GM23248 (cell line): Measurements from ENCODE around the gene ZNRF2. TPM values are rescaled to one million over a fixed set of nuclear protein-coding genes. Genes with fewer than 3 reads are reported as not detected.

Source experiments
- DNase-seq: peaks from one replicate; pipeline ENCODE4 v3.0.0-alpha.2; 2015
- H2AFZ ChIP-seq: fragments of 200-600 bp; sonication (generic); 2 replicates; pipeline ENCODE4 v1.6.1; 2016; ENCODE audit warnings: antibody characterized with exemption
- H3F3A ChIP-seq: fragments of 200-600 bp; sonication (generic); 2 replicates; pipeline ENCODE4 v1.6.1; 2016; ENCODE audit warnings: mild to moderate bottlenecking, antibody characterized with exemption, mixed run types; ENCODE audit not compliant: insufficient read depth
- H3K27ac ChIP-seq: fragments of 200-600 bp; sonication (generic); 2 replicates; pipeline ENCODE4 v1.5.1; 2016; ENCODE audit warnings: mild to moderate bottlenecking
- H3K27me3 ChIP-seq: fragments of 200-600 bp; sonication (generic); replicated peaks from 2 replicates; pipeline ENCODE4 v1.6.1; 2016; ENCODE audit warnings: mild to moderate bottlenecking; ENCODE audit not compliant: insufficient read depth
- H3K36me3 ChIP-seq: fragments of 200-600 bp; sonication (generic); 2 replicates; pipeline ENCODE4 v1.6.1; 2016; ENCODE audit warnings: low read depth, mild to moderate bottlenecking
- H3K4me1 ChIP-seq: fragments of 200-600 bp; sonication (generic); 2 replicates; pipeline ENCODE4 v1.6.1; 2016; ENCODE audit warnings: mild to moderate bottlenecking; ENCODE audit not compliant: insufficient read depth
- H3K4me2 ChIP-seq: fragments of 200-600 bp; sonication (generic); one replicate; pipeline ENCODE4 v1.6.1; 2016; ENCODE audit warnings: mild to moderate bottlenecking; ENCODE audit not compliant: unreplicated experiment
- H3K4me3 ChIP-seq: fragments of 200-600 bp; sonication (generic); 2 replicates; pipeline ENCODE4 v1.5.1; 2016; ENCODE audit warnings: mild to moderate bottlenecking
- H3K79me2 ChIP-seq: fragments of 200-600 bp; sonication (generic); 2 replicates; pipeline ENCODE4 v1.6.1; 2016; ENCODE audit warnings: mild to moderate bottlenecking; ENCODE audit not compliant: insufficient read depth
- H3K9ac ChIP-seq: fragments of 200-600 bp; sonication (generic); 2 replicates; pipeline ENCODE4 v1.6.1; 2016; ENCODE audit warnings: mild to moderate bottlenecking
- H3K9me2 ChIP-seq: fragments of 200-600 bp; sonication (generic); 2 replicates; pipeline ENCODE4 v1.6.1; 2016; ENCODE audit warnings: mixed run types, mild to moderate bottlenecking, moderate library complexity; ENCODE audit not compliant: insufficient read depth
- H3K9me3 ChIP-seq: fragments of 200-600 bp; sonication (generic); one replicate; pipeline ENCODE4 v1.6.1; 2017; ENCODE audit warnings: low read depth
- H4K20me1 ChIP-seq: fragments of 200-600 bp; sonication (generic); 2 replicates; pipeline ENCODE4 v1.6.0; 2016; ENCODE audit not compliant: insufficient read depth
- EZH2 ChIP-seq: fragments of 200-600 bp; sonication (generic); IDR thresholded peaks from 2 replicates; pipeline ENCODE4 v1.6.1; 2018; ENCODE audit warnings: antibody characterized with exemption, mild to moderate bottlenecking; ENCODE audit not compliant: insufficient read depth, poor library complexity, severe bottlenecking
- EZH2phosphoT487 ChIP-seq: fragments of 200-600 bp; sonication (generic); IDR thresholded peaks from 2 replicates; pipeline ENCODE4 v1.6.1; 2018; ENCODE audit warnings: antibody characterized with exemption, moderate library complexity, mild to moderate bottlenecking, low read depth; ENCODE audit not compliant: insufficient read depth
- WGBS, 2 experiments: methylation state at CpG; one replicate each; pipeline ENCODE4 v1.1.6; 2015 to 2017; ENCODE audit warnings: low lambda C conversion rate in 2 of 2, low coverage in 1 of 2; ENCODE audit errors: missing lambda C conversion rate in 2 of 2; 5-methylcytosine and 5-hydroxymethylcytosine counted together
- in situ Hi-C: fragments of 300-500 bp; cut with MboI; formaldehyde crosslinking; loops from 2 replicates; pipeline ENCODE4 v1.15.0; 2020
- polyA plus RNA-seq: library from polyadenylated mRNA; unstranded; fragments of >200 nt; fragmentation: Nextera tagmentation; extraction: Ambion mirVana; gene quantifications from 2 replicates; pipeline ENCODE4 v1.2.1, GENCODE V29; 2016
- total RNA-seq: library from RNA; depleted of rRNA; stranded (reverse); fragments of >200 nt; shearing (Covaris generic); gene quantifications from 2 replicates; pipeline ENCODE4 v1.2.3, GENCODE V29; 2014

Gene ZNRF2
- total and polyA plus RNA-seq, 2 experiments from 2014 or later, result 0.25 to 6.5 TPM

DNA sequence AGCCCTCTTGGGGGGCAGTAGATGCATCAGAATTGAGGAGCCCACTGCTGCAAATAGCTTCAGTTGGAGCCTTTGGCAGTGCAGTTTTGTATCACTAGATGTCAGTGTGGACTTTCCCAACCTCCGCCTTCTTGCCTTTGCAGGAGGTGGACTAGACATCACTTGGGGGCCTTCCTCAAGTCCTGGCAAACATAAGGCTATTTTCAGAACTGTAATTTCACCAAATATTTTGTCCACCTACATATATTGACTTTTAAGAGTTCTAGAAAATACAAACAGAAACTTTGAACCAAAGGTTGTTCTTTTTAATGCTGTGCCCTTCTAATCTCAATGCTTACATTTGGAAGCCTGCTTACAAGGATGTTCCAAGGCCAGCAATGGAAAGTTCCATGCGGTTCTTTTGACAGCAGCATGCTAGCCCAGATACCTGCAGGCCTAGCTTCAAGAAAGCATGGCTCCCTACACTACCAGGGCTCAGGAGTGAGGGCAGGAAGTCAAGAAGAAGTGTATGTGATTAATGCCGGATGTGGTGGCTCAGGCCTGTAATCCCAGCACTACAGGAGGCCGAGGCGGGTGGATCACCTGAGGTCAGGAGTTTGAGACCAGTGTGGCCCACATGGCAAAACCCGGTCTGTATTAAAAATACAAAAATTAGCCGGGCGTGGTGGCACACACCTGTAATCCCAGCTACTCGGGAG is 8.0 kb upstream of the ZNRF2 start:
- Histone ChIP-seq H3F3A (no peaks in the 10 kb centered on the region), H3K36me3 (no peaks in the 10 kb centered on the region), H3K9me3 (no peaks in the 10 kb centered on the region), H2AFZ (no peak overlapping the region), H3K9me2 (no peaks in the 10 kb centered on the region), H3K4me2 (no peak overlapping the region), H3K4me3 (no peak overlapping the region), H3K9ac (no peak overlapping the region), H3K27me3 (no peaks in the 10 kb centered on the region), H3K27ac (no peak overlapping the region), H3K4me1 (no peaks in the 10 kb centered on the region), H4K20me1 (no peaks in the 10 kb centered on the region), H3K79me2 (no peaks in the 10 kb centered on the region)
- WGBS, 2 experiments, result 84% methylated on average over 9 of the region's 9 CpGs
- TF ChIP-seq EZH2, result no peak
- DNase-seq, result peak; percentile 71
- in situ Hi-C loops, result loop anchor here (5.0 kb wide), 2 partner anchors 136 to 281 kb away; no protein-coding TSS in a partner anchor

DNA sequence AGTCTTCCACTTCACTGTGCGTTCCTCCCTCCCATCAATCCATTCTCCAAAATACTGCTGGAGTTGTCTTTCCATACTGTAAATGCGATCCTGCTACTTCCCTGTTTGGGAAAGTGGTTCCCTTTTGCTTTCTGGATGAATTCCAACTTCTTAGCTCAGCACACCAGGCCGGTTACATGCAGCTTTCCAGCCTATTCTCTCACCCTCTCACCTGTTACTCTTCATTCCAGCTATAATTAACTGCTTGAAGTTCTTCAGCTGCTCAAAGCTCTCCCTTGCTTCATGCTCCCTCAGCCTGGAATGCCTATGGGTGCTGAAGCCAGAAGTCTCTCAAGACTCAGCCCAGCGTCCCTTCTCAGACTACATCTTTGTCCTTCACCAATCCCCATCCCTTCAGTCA is 6.0 kb upstream of the ZNRF2 start:
- Histone ChIP-seq H3K4me1 (no peaks in the 10 kb centered on the region), H3K79me2 (no peaks in the 10 kb centered on the region), H3K27ac (no peak overlapping the region), H3K9ac (no peak overlapping the region), H3K9me3 (no peaks in the 10 kb centered on the region), H3K4me2 (no peak overlapping the region), H4K20me1 (no peaks in the 10 kb centered on the region), H3K36me3 (no peaks in the 10 kb centered on the region), H3F3A (0 out of 2 replicates have a peak, but pooled peaks cover 4% of the 10 kb centered on the region), H3K27me3 (no peaks in the 10 kb centered on the region), H2AFZ (no peak overlapping the region), H3K4me3 (no peak overlapping the region), H3K9me2 (no peaks in the 10 kb centered on the region)
- TF ChIP-seq EZH2phosphoT487 (no peak), EZH2 (no peak)
- WGBS, 2 experiments, result 75 to 77% methylated on average over 4 of the region's 4 CpGs
- in situ Hi-C loops, result loop anchor here (5.0 kb wide), 2 partner anchors 134 to 279 kb away; no protein-coding TSS in a partner anchor
- no peak for DNase-seq

GRCh38 chr7:30278849-30279652 is 5.3 kb upstream of the ZNRF2 start:
- no peak for DNase-seq
- in situ Hi-C loops, result loop anchor here (5.0 kb wide), 2 partner anchors 133 to 278 kb away; no protein-coding TSS in a partner anchor
- H3K27me3 ChIP-seq, result no peaks in the 10 kb centered on the region
- 69 to 74% methylated on average over 8 of the region's 8 CpGs for WGBS, 2 experiments
- no peak overlapping the region for H3K4me2 ChIP-seq
- H3K4me3 ChIP-seq, result no peak overlapping the region
- TF ChIP-seq EZH2, result no peak
- no peak for TF ChIP-seq EZH2phosphoT487
- no peaks in the 10 kb centered on the region for H3K9me3 ChIP-seq
- no peaks in the 10 kb centered on the region for H3K79me2 ChIP-seq
- no peaks in the 10 kb centered on the region for H3K9me2 ChIP-seq
- H2AFZ ChIP-seq, result no peak overlapping the region
- H3K27ac ChIP-seq, result no peak overlapping the region
- no peak overlapping the region for H3K9ac ChIP-seq
- H3F3A ChIP-seq, result 0 out of 2 replicates have a peak, but pooled peaks cover 11% of the 10 kb centered on the region
- H4K20me1 ChIP-seq, result no peaks in the 10 kb centered on the region
- no peaks in the 10 kb centered on the region for H3K4me1 ChIP-seq
- no peaks in the 10 kb centered on the region for H3K36me3 ChIP-seq

DNA sequence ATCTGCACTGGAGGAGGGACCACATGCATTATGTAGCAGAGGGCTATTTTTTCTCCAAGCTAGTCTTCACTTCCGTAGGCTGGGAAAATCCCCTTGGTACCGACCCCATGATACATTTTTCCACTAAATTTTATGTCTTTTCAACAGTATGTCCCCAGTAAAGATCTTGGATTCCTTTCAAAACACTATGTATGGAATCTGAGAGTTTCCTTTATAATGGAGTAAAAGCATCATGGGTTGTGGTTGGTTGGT is 4.8 kb upstream of the ZNRF2 start:
- Histone ChIP-seq H3F3A (0 out of 2 replicates have a peak, but pooled peaks cover 11% of the 10 kb centered on the region), H3K36me3 (no peaks in the 10 kb centered on the region), H3K79me2 (no peaks in the 10 kb centered on the region), H3K4me1 (no peaks in the 10 kb centered on the region), H3K27me3 (no peaks in the 10 kb centered on the region), H3K9me3 (no peaks in the 10 kb centered on the region), H3K4me2 (no peak overlapping the region), H3K9ac (no peak overlapping the region), H3K27ac (no peak overlapping the region), H4K20me1 (no peaks in the 10 kb centered on the region), H2AFZ (no peak overlapping the region), H3K4me3 (no peak overlapping the region), H3K9me2 (no peaks in the 10 kb centered on the region)
- WGBS, 2 experiments, result 69 to 73% methylated on average over 2 of the region's 2 CpGs
- TF ChIP-seq EZH2, result no peak
- no peak for TF ChIP-seq EZH2phosphoT487
- in situ Hi-C loops, result loop anchor here (5.0 kb wide), 2 partner anchors 133 to 278 kb away; no protein-coding TSS in a partner anchor
- no peak for DNase-seq
